SK-N-SH (cell line): ENCODE measurements around the gene TCOF1. TPM values are rescaled to one million over a fixed set of nuclear protein-coding genes. Genes with fewer than 3 reads are reported as not detected.

Source experiments
- CTCF ChIA-PET: fragments of 300-600, 350-600 bp; formaldehyde crosslinking; extraction: SDS; loops from one replicate; lab custom pipeline; 2021; lab: Yijun Ruan, JAX
- POLR2A ChIA-PET: fragments of 350-600 bp; sonication (Branson Sonifier 250); formaldehyde crosslinking; extraction: SDS; loops from one replicate; lab custom pipeline; 2020; ENCODE audit warnings: antibody characterized with exemption, inconsistent platforms; lab: Yijun Ruan, JAX
- DNase-seq: peaks from one replicate; pipeline ENCODE4 v3.0.0; 2012
- H2AFZ ChIP-seq: fragments of 200-600 bp; sonication (generic); 2 replicates; pipeline ENCODE4 v1.8.1; 2016; ENCODE audit warnings: antibody characterized with exemption, mild to moderate bottlenecking, low read depth
- H3F3A ChIP-seq: fragments of 200-600 bp; sonication (generic); replicated peaks from 2 replicates; pipeline ENCODE3; 2016; ENCODE audit warnings: antibody characterized with exemption, mild to moderate bottlenecking; ENCODE audit not compliant: insufficient read depth
- H3K27ac ChIP-seq, 2 experiments: fragments of 200-500 bp in 1 of 2; fragments of 200-600 bp in 1 of 2; sonication (Bioruptor generic) in 1 of 2; sonication (generic), shearing (Covaris generic) in 1 of 2; 2 replicates each; pipeline versions ENCODE4 v1.5.1 to v1.6.1; 2014 to 2016; ENCODE audit warnings: low read depth in 2 of 2, inconsistent platforms in 1 of 2, low read length in 1 of 2, mild to moderate bottlenecking in 1 of 2, mixed read lengths in 1 of 2
- H3K27me3 ChIP-seq: fragments of 200-600 bp; sonication (generic), shearing (Covaris generic); 2 replicates; pipeline ENCODE4 v1.6.1; 2016; ENCODE audit warnings: mixed run types; ENCODE audit not compliant: insufficient read depth
- H3K36me3 ChIP-seq, 2 experiments: fragments of 200-500 bp in 1 of 2; fragments of 200-600 bp in 1 of 2; sonication (Bioruptor generic) in 1 of 2; sonication (generic) in 1 of 2; replicated peaks in 1 of 2; 2 replicates each; pipeline versions ENCODE3 to v1.5.1; 2014 to 2016; ENCODE audit warnings: low read length in 1 of 2, mild to moderate bottlenecking in 1 of 2; ENCODE audit not compliant: insufficient read depth in 2 of 2, control insufficient read depth in 1 of 2
- H3K4me1 ChIP-seq, 2 experiments: fragments of 200-500 bp in 1 of 2; fragments of 200-600 bp in 1 of 2; sonication (Bioruptor generic) in 1 of 2; sonication (generic), shearing (Covaris generic) in 1 of 2; 2 replicates each; pipeline versions ENCODE4 v1.5.1 to v1.6.1; 2014 to 2016; ENCODE audit warnings: low read depth in 1 of 2, low read length in 1 of 2, mixed run types in 1 of 2; ENCODE audit not compliant: insufficient read depth in 2 of 2, control insufficient read depth in 1 of 2
- H3K4me2 ChIP-seq: fragments of 200-600 bp; sonication (generic), shearing (Covaris generic); 2 replicates; pipeline ENCODE4 v1.6.1; 2017; ENCODE audit warnings: mixed run types
- H3K4me3 ChIP-seq, 2 experiments: fragments of 200-500 bp in 1 of 2; fragments of 200-600 bp in 1 of 2; sonication (Bioruptor generic) in 1 of 2; sonication (generic), shearing (Covaris generic) in 1 of 2; 2 replicates each; pipeline versions ENCODE4 v1.5.1 to v1.8.1; 2014 to 2016; ENCODE audit warnings: low read depth in 2 of 2, inconsistent platforms in 1 of 2, low read length in 1 of 2, mild to moderate bottlenecking in 1 of 2, mixed read lengths in 1 of 2, moderate library complexity in 1 of 2
- H3K79me2 ChIP-seq: fragments of 200-600 bp; sonication (generic); 2 replicates; pipeline ENCODE4 v1.8.1; 2017; ENCODE audit warnings: mild to moderate bottlenecking; ENCODE audit not compliant: insufficient read depth
- H3K9ac ChIP-seq: fragments of 200-600 bp; sonication (generic); 2 replicates; pipeline ENCODE4 v1.6.1; 2017; ENCODE audit warnings: mixed run types
- H3K9me2 ChIP-seq: fragments of 200-600 bp; sonication (generic); 2 replicates; pipeline ENCODE4 v1.6.1; 2017; ENCODE audit warnings: mixed run types
- H3K9me3 ChIP-seq: fragments of 200-600 bp; sonication (generic); 2 replicates; pipeline ENCODE4 v1.6.1; 2017; ENCODE audit warnings: mixed run types, mild to moderate bottlenecking, moderate library complexity
- H4K20me1 ChIP-seq: fragments of 200-600 bp; sonication (generic); 2 replicates; pipeline ENCODE4 v1.6.1; 2017; ENCODE audit warnings: mild to moderate bottlenecking, mixed run types; ENCODE audit not compliant: insufficient read depth
- ELF1 ChIP-seq: IDR thresholded peaks from 2 replicates; pipeline ENCODE4 v1.4.0; 2012
- GABPA ChIP-seq: IDR thresholded peaks from 2 replicates; pipeline ENCODE4 v1.4.0; 2012; ENCODE audit warnings: low read depth, mild to moderate bottlenecking
- GATA2 ChIP-seq: sonication (generic); formaldehyde crosslinking; IDR thresholded peaks from 2 replicates; pipeline ENCODE4 v1.5.0; 2020; ENCODE audit warnings: mild to moderate bottlenecking, missing genetic modification reagents
- WGBS: methylation state at CpG from one replicate; pipeline ENCODE4 v1.1.6; 2017; ENCODE audit warnings: low lambda C conversion rate; 5-methylcytosine and 5-hydroxymethylcytosine counted together
- polyA plus RNA-seq, 3 experiments: library from polyadenylated mRNA; depleted of rRNA; stranded (reverse); fragments of >200 nt; gene quantifications; 2 replicates each; pipeline ENCODE4 v1.2.3, GENCODE V29; 2012
- TF ChIP-seq, protein P1 (sequence below): IDR thresholded peaks from 2 replicates; pipeline ENCODE4 v1.4.0; 2012; ENCODE audit warnings: low read depth, borderline replicate concordance

TCOF1 gene
- polyA plus RNA-seq, 1 of the 3 experiments (the other 2 are of a cell fraction), result 33.0 TPM

DNA sequence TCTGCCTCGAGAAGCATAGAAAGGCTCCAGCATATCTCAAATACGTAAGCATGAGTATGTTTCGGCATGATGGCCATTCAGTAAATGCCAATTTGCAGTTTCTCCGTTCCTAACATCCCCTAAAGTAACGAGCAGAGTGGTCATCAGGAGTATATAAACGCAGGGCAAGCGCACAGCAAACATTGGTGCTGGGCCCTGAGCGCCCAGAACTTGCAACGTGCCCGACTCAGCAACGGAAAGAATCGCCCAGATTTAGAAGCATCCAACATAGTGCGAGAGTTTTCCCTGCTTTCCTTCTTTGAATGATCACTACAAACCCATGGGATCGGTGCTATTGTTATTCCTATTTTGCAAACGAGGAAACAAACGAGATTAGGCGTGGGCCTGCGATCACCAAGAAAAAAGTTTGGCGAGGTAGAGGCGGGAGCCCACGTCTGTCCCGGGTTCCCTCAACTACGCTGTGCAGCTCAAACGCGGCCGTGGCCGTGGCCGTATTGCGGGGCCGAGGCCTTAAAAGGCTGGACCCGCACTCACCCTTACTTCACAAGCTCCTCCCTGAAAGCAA, 91.5 kb downstream of the TCOF1 start:
- Histone ChIP-seq H3K27me3 (no peaks in the 10 kb centered on the region), H4K20me1 (peaks cover 51% of the 10 kb centered on the region), H3K36me3 (peaks cover 43 to 45% of the 10 kb centered on the region in 2 experiments), H3K27ac (peak overlapping the region; percentile 93 to 97), H3K9ac (peak overlapping the region; percentile 99), H3K4me3 (peak overlapping the region; percentile 88 to 98), H3K9me2 (no peaks in the 10 kb centered on the region), H3K9me3 (peaks cover 6% of the 10 kb centered on the region; the same call in 1 of the 2 replicates), H3K4me1 (peaks cover 17 to 19% of the 10 kb centered on the region in 2 experiments; a peak in 3 of 4 replicates), H2AFZ (no peak overlapping the region), H3K79me2 (peaks cover 45% of the 10 kb centered on the region), H3K4me2 (peak overlapping the region; percentile 95), H3F3A (peaks cover 46% of the 10 kb centered on the region)
- DNase-seq, result no peak
- CTCF ChIA-PET, result interaction anchor here (0.6 to 2.1 kb wide), 13 partner anchors 9 to 398 kb away, joined by 3 to 19 read pairs (median 5); partner anchors contain the start of gene IRGM
- TF ChIP-seq ELF1, result no peak
- TF ChIP-seq GATA2, result no peak
- TF ChIP-seq, protein P1, sequence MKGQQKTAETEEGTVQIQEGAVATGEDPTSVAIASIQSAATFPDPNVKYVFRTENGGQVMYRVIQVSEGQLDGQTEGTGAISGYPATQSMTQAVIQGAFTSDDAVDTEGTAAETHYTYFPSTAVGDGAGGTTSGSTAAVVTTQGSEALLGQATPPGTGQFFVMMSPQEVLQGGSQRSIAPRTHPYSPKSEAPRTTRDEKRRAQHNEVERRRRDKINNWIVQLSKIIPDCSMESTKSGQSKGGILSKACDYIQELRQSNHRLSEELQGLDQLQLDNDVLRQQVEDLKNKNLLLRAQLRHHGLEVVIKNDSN, result no peak
- TF ChIP-seq GABPA, result no peak
- POLR2A ChIA-PET, result interaction anchor here (0.6 to 1.6 kb wide), 8 partner anchors 9 to 400 kb away, joined by 3 to 16 read pairs (median 4); partner anchors contain the start of genes DCTN4 and RBM22
- WGBS, result 1% methylated on average over 30 of the region's 31 CpGs

Other genes starting within 250 kb of the TCOF1 start
- 25.9 and 32.1 TPM in 2 replicates for gene PDGFRB, start 201.9 kb upstream of the TCOF1 start, polyA plus RNA-seq (2012; rRNA removed)
- 0.23 and 0.26 TPM in 2 replicates for gene CDX1, start 190.9 kb upstream of the TCOF1 start, polyA plus RNA-seq (2012; rRNA removed)
- gene SLC6A7, start 167.6 kb upstream of the TCOF1 start, polyA plus RNA-seq (2012; rRNA removed), result not detected in 2 replicates
- 0.05 and 0.10 TPM in 2 replicates for gene CAMK2A, start 67.9 kb upstream of the TCOF1 start, polyA plus RNA-seq (2012; rRNA removed)
- 0.03 and 0.20 TPM in 2 replicates for gene ARSI, start 54.8 kb upstream of the TCOF1 start, polyA plus RNA-seq (2012; rRNA removed)
- gene CD74, start 55.2 kb downstream of the TCOF1 start, polyA plus RNA-seq (2012; rRNA removed), result 0.15 and 0.26 TPM in 2 replicates
- gene RPS14, start 92.0 kb downstream of the TCOF1 start, polyA plus RNA-seq (2012; rRNA removed), result 10,227 and 11,441 TPM in 2 replicates
- gene NDST1, start 150.4 kb downstream of the TCOF1 start, polyA plus RNA-seq (2012; rRNA removed), result 29.2 and 33.8 TPM in 2 replicates